Measurements from ENCODE around the gene DENND2A. TPM values are rescaled to one million over a fixed set of nuclear protein-coding genes. Genes with fewer than 3 reads are reported as not detected.
"Not testable (repeated sequence)": the region's sequence is repeated elsewhere in the genome, so short reads cannot be mapped to it uniquely, and the experiment has no call there.

The DENND2A gene
- total RNA-seq, 4 donors from 2014 or later = 0.97 to 2.5 (median 2.2) TPM

DNA sequence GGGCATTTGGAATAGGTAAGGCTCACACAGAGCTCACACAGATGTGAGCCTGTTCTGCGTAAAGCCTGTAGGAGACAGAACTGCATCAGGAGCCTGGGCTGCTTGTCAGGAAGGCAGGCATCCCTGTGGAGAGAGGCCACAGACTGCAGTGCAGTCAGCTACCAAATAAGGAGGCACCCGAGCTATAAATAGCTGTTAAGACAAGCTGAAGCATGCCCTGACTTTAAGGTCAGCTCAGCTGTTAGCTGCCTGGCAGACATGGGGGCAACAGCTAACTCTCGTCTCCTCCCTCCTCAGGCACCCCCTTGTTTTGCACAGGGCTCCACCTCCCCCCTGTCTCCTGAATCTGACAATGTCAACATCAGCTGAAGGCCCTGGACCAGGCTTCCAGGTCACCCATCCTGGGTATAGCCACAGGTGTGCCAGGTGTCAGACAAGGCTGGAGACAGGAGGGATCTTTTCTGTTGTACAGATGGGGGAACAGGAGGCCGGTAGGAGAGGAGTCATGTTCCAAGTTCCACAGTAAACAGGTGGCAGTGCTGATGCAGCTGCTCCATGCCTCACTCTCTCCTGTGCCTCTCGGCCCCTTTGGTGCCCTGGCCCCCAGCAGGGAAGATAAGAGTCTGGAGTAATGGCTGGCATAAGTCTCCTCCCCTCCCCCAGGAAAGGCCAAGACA, 133.7 kb downstream of the DENND2A start:
- intact Hi-C loops (cut with DNase I; ENCODE audit: low total_unique reads) = no loop called here
- no peak for TF ChIP-seq POLR2A (IDR thresholded peaks at IDR 0.05)
- TF ChIP-seq, protein P1, sequence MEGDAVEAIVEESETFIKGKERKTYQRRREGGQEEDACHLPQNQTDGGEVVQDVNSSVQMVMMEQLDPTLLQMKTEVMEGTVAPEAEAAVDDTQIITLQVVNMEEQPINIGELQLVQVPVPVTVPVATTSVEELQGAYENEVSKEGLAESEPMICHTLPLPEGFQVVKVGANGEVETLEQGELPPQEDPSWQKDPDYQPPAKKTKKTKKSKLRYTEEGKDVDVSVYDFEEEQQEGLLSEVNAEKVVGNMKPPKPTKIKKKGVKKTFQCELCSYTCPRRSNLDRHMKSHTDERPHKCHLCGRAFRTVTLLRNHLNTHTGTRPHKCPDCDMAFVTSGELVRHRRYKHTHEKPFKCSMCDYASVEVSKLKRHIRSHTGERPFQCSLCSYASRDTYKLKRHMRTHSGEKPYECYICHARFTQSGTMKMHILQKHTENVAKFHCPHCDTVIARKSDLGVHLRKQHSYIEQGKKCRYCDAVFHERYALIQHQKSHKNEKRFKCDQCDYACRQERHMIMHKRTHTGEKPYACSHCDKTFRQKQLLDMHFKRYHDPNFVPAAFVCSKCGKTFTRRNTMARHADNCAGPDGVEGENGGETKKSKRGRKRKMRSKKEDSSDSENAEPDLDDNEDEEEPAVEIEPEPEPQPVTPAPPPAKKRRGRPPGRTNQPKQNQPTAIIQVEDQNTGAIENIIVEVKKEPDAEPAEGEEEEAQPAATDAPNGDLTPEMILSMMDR (IDR thresholded peaks at IDR 0.05) = no peak

DNA sequence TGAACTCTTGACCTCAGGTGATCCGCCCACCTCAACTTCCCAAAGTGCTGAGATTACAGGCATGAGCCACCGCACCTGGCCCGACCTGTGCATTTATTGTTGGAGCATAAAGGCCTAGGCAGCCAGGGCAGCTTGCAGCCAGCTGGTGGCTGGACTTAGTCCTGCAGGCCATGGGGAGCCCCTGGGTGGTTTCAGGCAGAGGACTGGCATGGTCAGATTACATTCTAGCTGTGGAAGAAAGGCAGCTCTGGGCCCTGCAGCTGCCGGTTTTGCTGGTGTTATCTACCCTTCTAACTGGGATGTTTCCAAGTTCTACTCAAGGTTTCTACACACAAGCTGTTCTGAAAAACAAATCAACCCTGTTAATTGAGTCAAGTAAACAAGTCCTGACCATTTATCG, 138.6 kb downstream of the DENND2A start:
- TF ChIP-seq, protein P1 (IDR thresholded peaks at IDR 0.05) = no peak
- TF ChIP-seq POLR2A (IDR thresholded peaks at IDR 0.05) = no peak
- intact Hi-C loops (cut with DNase I; ENCODE audit: low total_unique reads) = no loop called here
- H3K4me3 ChIP-seq (ENCODE audit: low read depth, poor library complexity, severe bottlenecking) = no peak overlapping the region
- no peak for DNase-seq (ENCODE audit: low spot score in 2 of 2)
- WGBS, 2 donors = 81 to 83% methylated on average over 5 of the region's 5 CpGs

More for the DNA sequence above, 133.7 kb downstream of the DENND2A start:
- WGBS, 2 donors = 58 to 61% methylated on average over 5 of the region's 5 CpGs
- H3K4me3 ChIP-seq (ENCODE audit: low read depth, poor library complexity, severe bottlenecking) = no peak overlapping the region
- no peak for DNase-seq (ENCODE audit: low spot score in 2 of 2)

DNA sequence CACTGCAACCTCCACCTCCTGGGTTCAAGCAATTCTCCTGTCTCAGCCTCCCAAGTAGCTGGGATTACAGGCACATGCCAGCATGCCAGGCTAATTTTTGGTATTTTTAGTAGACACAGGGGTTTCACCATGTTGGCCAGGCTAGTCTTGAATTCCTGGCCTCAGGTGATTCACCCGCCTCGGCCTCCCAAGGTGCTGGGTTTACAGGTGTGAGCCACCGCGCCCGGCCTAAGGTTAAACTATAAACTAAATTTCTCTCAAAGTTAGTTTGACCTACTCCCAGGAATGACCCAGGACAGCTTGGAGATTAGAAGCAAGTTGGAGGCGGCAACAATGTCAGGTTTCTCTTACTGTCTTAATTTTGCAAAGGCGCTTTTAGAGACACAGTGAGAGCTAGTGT, 142.8 kb downstream of the DENND2A start:
- H3K4me3 ChIP-seq (ENCODE audit: low read depth, poor library complexity, severe bottlenecking); intact Hi-C loops (cut with DNase I; ENCODE audit: low total_unique reads); DNase-seq (ENCODE audit: low spot score in 2 of 2): not testable (repeated sequence)
- WGBS, 2 donors = 96 to 98% methylated on average over 7 of the region's 7 CpGs

DNA sequence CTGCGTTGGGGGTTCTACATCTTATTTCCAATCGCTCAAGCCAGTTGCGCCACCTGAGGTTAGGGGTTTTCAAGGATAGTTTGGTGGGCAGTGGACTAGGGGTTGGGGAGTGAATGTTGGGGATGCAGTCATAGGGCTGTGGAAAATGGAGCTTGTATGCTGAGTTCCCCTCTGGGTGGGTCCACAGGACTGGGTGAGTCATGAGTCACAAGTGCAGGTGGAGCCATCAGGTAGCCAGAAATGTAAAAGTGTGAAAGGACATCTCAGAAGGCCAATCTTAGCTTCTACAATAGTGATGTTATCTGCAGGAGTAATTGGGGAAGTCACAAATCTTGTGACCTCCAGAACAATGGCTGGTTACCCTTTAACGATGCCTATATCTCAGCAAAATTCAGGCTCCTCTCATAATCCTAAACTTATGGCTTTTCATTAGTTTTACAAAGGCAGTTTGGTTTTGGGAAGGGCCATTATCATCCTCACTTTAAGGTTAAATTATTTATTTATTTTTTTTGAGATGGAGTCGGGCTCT, 143.3 kb downstream of the DENND2A start:
- no peak for TF ChIP-seq POLR2A (IDR thresholded peaks at IDR 0.05)
- TF ChIP-seq, protein P1 (IDR thresholded peaks at IDR 0.05) = no peak
- intact Hi-C loops (cut with DNase I; ENCODE audit: low total_unique reads) = no loop called here
- H3K4me3 ChIP-seq (ENCODE audit: low read depth, poor library complexity, severe bottlenecking) = no peak overlapping the region
- 74 to 76% methylated on average over 5 of the region's 5 CpGs for WGBS, 2 donors
- DNase-seq (ENCODE audit: low spot score in 2 of 2) = no peak

DNA sequence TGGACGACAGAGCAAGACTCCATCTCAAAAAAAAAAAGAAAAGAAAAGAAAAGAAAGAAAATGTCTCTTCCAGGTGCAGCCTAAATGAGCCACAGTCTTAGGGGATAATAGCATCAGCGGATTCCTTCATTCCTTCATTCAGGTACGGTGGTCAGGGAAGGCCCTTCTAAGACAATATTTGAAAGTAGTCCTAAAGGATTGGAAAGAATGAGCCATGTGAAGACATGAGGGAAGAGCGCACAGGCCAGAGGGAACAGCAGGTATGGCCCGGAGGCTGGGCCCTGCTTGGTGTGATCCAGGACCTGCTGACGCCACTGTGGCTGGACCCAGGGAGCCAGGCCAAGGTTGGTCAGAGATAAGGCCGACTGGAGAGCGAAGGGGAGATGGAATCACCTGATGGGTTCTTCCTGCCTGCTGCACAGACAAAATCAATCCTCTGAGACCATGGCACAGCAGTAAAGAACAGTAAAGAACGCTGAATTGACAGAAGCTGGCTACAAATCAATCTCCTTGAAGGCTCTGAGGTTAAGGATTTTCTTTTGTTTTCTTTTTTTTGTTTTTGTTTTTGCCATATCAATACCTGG, 145.0 kb downstream of the DENND2A start:
- no peak overlapping the region for H3K4me3 ChIP-seq (ENCODE audit: low read depth, poor library complexity, severe bottlenecking)
- DNase-seq (ENCODE audit: low spot score in 2 of 2) = no peak
- TF ChIP-seq POLR2A (IDR thresholded peaks at IDR 0.05) = no peak
- TF ChIP-seq, protein P1 (IDR thresholded peaks at IDR 0.05) = no peak
- intact Hi-C loops (cut with DNase I; ENCODE audit: low total_unique reads) = no loop called here
- WGBS, 2 donors = 90 to 96% methylated on average over 9 of the region's 9 CpGs

DNA sequence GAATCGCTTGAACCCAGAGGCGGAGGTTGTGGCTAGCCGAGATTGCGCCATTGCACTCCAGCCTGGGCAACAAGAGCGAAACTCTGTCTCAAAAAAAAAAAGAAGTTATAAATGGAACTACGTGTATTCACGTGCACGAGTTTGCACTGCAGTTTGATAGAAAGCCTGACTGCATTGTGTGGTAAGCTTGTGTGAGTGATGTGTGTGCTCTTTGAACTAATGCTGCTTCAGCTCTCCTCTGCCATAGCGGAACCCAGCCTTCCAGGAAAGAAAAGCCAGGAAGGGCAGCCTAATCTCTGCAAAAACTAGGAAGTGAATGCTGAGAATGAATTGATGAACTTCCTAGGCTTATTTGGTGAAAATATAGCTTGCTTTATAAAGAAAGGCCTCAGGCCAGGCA, 145.7 kb downstream of the DENND2A start:
- intact Hi-C loops (cut with DNase I; ENCODE audit: low total_unique reads) = no loop called here
- DNase-seq (ENCODE audit: low spot score in 2 of 2) = no peak
- 75 to 85% methylated on average over 9 of the region's 9 CpGs for WGBS, 2 donors
- TF ChIP-seq, protein P1 (IDR thresholded peaks at IDR 0.05) = no peak
- TF ChIP-seq POLR2A (IDR thresholded peaks at IDR 0.05) = no peak
- H3K4me3 ChIP-seq (ENCODE audit: low read depth, poor library complexity, severe bottlenecking) = no peak overlapping the region
